Psoas muscle (tissue), 8 donors: ENCODE results near the gene CLTCL1. TPM values are rescaled to one million over a fixed set of nuclear protein-coding genes. Genes with fewer than 3 reads are reported as not detected.

Experiments used
- ATAC-seq, 4 donors: fragments of 200-7000 bp; cut with Tn5 transposase; one replicate each; pipeline ENCODE4 v1.9.1; 2020; ENCODE audit warnings: moderate library complexity in 3 of 4, mild to moderate bottlenecking in 2 of 4
- DNase-seq, 2 donors: peaks; one replicate each; pipeline ENCODE4 v3.0.0-alpha.2; 2020
- H3K27ac ChIP-seq: fragments of 200-600 bp; one replicate; pipeline ENCODE4 v1.8.0; 2022
- H3K27me3 ChIP-seq, 3 donors: fragments of 200-600 bp in 1 of 3; one replicate each; pipeline versions ENCODE4 v1.6.1 to v1.8.0; 2013 to 2022; ENCODE audit warnings: low read length in 2 of 3, mild to moderate bottlenecking in 2 of 3, moderate library complexity in 1 of 3; ENCODE audit not compliant: insufficient read depth in 3 of 3
- H3K36me3 ChIP-seq, 2 donors: fragments of 200-600 bp in 1 of 2; one replicate each; pipeline versions ENCODE4 v1.6.1 to v1.8.0; 2013 to 2022; ENCODE audit warnings: low read depth in 1 of 2, mild to moderate bottlenecking in 1 of 2, moderate library complexity in 1 of 2; ENCODE audit not compliant: insufficient read depth in 1 of 2
- H3K4me1 ChIP-seq: fragments of 200-600 bp; one replicate; pipeline ENCODE4 v1.8.0; 2022
- H3K4me3 ChIP-seq: fragments of 200-600 bp; one replicate; pipeline ENCODE4 v1.8.0; 2022; ENCODE audit warnings: mild to moderate bottlenecking
- H3K9me3 ChIP-seq: fragments of 200-600 bp; one replicate; pipeline ENCODE4 v1.8.0; 2022
- CTCF ChIP-seq: fragments of 200-600 bp; IDR thresholded peaks from one replicate; pipeline ENCODE4 v1.8.0; 2022; ENCODE audit warnings: antibody characterized with exemption
- whole genome bisulfite sequencing, 3 donors: extraction: QIAGEN DNeasy Blood & Tissue Kit; methylation state at CpG; one replicate each; pipeline versions ENCODE4 v1.1.6 to v1.1.7; 2013; 5-methylcytosine and 5-hydroxymethylcytosine counted together
- intact Hi-C, 2 donors: fragments of 100-400 bp; cut with DNase I; formaldehyde crosslinking; loops; one replicate each; pipeline versions ENCODE4 v1.11.0 to v1.14.2; 2022
- polyA plus RNA-seq, 3 donors: library from polyadenylated mRNA; stranded (reverse); fragments of 200-250 nt; gene quantifications; one replicate each; pipeline ENCODE4 v1.2.3, GENCODE V29; 2013
- total RNA-seq, 4 donors: library from RNA; stranded (reverse); fragmentation: NEBNext Ultra II Directional in 2 of 4; extraction: Animal tissue kit (Norgen Biotek cat#: 25700) in 2 of 4; gene quantifications; one replicate each; pipeline versions ENCODE4 v1.2.1 to v1.2.4, GENCODE V29; 2021 to 2023
- donor health status: healthy with polysubstance abuse.
- donor health status: DM: no; HTN: no; CAD: no; lungs with moderate emphysema.
- donor health status: Bipolar disorder and iron deficiency.
- donor health status: healthy.
- donor health status: DM: yes; HTN: yes; CAD: no.
- donor health status: DM: no; HTN: no; CAD: no.
- donor health status: DM: no; HTN: no; CAD: no.
- donor health status: DM: yes; HTN: yes; CAD: no.

Gene CLTCL1
- total and polyA plus RNA-seq, 7 donors, result 16.8 to 253 (median 92.6) TPM

- 68 to 82% (median 78%) methylated on average over 2 of the region's 2 CpGs for WGBS, 3 donors
- DNase-seq (no peak), ATAC-seq (peak in 1 of 4 donors; percentile 5)
- Histone ChIP-seq H3K27ac (no peak overlapping the region), H3K36me3 (peaks cover 7 to 100% of the 10 kb centered on the region in 2 donors), H3K4me1 (peaks cover 6% of the 10 kb centered on the region), H3K27me3 (no peaks in the 10 kb centered on the region), H3K9me3 (no peaks in the 10 kb centered on the region), H3K4me3 (no peak overlapping the region)
- TF ChIP-seq CTCF, result no peak
- intact Hi-C loops, result loop anchor here in 1 of 2 donors (10.0 kb wide), 1 partner anchor 155 kb away; no protein-coding TSS in a partner anchor
Observed at GRCh38 chr22:19229600-19229999, 61.9 kb downstream of the CLTCL1 start.

DNA sequence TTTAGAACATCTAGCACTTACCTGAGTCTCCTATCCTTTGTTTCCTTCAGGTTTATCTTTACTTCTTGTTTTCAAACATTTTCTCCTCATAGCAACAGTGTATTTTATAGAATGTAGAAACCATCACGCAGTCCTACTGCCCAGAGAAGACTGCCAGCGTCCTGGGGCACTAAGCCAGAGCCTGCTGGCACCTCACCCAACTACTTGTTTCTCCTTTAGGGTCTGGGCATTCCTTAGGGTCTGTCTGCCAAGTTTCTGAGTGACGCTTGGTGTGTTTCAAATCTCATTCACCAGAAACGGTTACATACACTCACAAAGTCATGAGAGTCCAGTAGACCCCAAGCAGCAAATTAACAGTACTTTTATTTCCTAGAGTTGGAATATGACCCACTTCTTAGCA lies 63.3 kb downstream of the CLTCL1 start:
- intact Hi-C loops, result loop anchor here in 1 of 2 donors (10.0 kb wide), 1 partner anchor 157 kb away; no protein-coding TSS in a partner anchor
- WGBS, 3 donors, result 31 to 72% (median 31%) methylated on average over 4 of the region's 4 CpGs
- H3K27me3 ChIP-seq, result no peaks in the 10 kb centered on the region
- peaks cover 3 to 100% of the 10 kb centered on the region in 2 donors for H3K36me3 ChIP-seq
- peaks cover 6% of the 10 kb centered on the region for H3K4me1 ChIP-seq
- no peak for TF ChIP-seq CTCF
- H3K4me3 ChIP-seq, result no peak overlapping the region
- DNase-seq, result no peak
- no peaks in the 10 kb centered on the region for H3K9me3 ChIP-seq
- peak in 1 of 4 donors; percentile 21 for ATAC-seq
- H3K27ac ChIP-seq, result no peak overlapping the region

DNA sequence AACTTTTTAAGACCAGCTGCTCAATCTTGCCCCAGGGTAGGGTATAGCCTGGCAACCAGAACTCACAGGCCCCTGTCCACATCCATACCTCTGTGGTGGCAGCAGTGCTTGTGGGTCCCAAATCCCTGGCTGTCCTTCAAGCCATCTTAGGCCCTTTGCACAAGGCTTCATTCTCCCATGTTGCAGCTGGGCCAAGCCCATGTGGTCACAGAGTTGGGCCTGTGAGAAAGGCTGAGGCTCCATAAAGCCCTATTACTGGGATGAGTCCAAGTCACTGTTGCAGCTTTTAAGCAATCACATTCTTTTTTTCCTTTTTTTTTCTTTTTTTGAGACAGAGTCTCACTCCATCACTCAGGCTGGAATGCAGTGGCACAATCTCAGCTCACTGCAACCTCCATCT lies 65.1 kb downstream of the CLTCL1 start:
- Histone ChIP-seq H3K4me1 (peaks cover 6% of the 10 kb centered on the region), H3K27ac (no peak overlapping the region), H3K4me3 (no peak overlapping the region), H3K36me3 (peaks cover 6 to 100% of the 10 kb centered on the region in 2 donors), H3K9me3 (no peaks in the 10 kb centered on the region), H3K27me3 (no peaks in the 10 kb centered on the region)
- no peak for TF ChIP-seq CTCF
- DNase-seq (no peak), ATAC-seq (peak in 1 of 4 donors; percentile 4)
- intact Hi-C loops, result loop anchor here in 1 of 2 donors (10.0 kb wide), 1 partner anchor 158 kb away; no protein-coding TSS in a partner anchor

- H3K4me3 ChIP-seq, result no peak overlapping the region
- no peaks in the 10 kb centered on the region for H3K27me3 ChIP-seq
- DNase-seq (no peak), ATAC-seq (no peak)
- no peaks in the 10 kb centered on the region for H3K9me3 ChIP-seq
- no peak overlapping the region for H3K27ac ChIP-seq
- H3K36me3 ChIP-seq, result peaks cover 6 to 100% of the 10 kb centered on the region in 2 donors
- peaks cover 6% of the 10 kb centered on the region for H3K4me1 ChIP-seq
- no peak for TF ChIP-seq CTCF
- 85 to 89% (median 85%) methylated on average over 3 of the region's 3 CpGs for WGBS, 3 donors
- intact Hi-C loops, result loop anchor here in 1 of 2 donors (10.0 kb wide), 1 partner anchor 159 kb away; no protein-coding TSS in a partner anchor
Observed at GRCh38 chr22:19225560-19225959, 66.0 kb downstream of the CLTCL1 start.

- WGBS, 3 donors, result 96 to 97% (median 96%) methylated on average over 7 of the region's 7 CpGs
Observed at GRCh38 chr22:19224985-19225384, 66.5 kb downstream of the CLTCL1 start.

More at GRCh38 chr22:19224985-19225384, 66.5 kb downstream of the CLTCL1 start:
- Histone ChIP-seq H3K27me3 (no peaks in the 10 kb centered on the region), H3K4me1 (peaks cover 6% of the 10 kb centered on the region), H3K4me3 (no peak overlapping the region), H3K27ac (no peak overlapping the region), H3K36me3 (peaks cover 6 to 100% of the 10 kb centered on the region in 2 donors), H3K9me3 (no peaks in the 10 kb centered on the region)
- DNase-seq (no peak), ATAC-seq (no peak)
- intact Hi-C loops, result loop anchor here in 1 of 2 donors (10.0 kb wide), 1 partner anchor 160 kb away; no protein-coding TSS in a partner anchor
- TF ChIP-seq CTCF, result no peak
